Measurements from ENCODE around the gene SPINK1.
"Not testable (repeated sequence)": the region's sequence is repeated elsewhere in the genome, so short reads cannot be mapped to it uniquely, and the experiment has no call there.

The SPINK1 gene

GRCh38 chr5:147835386-147835798 lies 3.9 kb upstream of the SPINK1 start:
- Histone ChIP-seq H3K4me2 (ENCODE audit: low read depth, low read length, poor library complexity, severe bottlenecking) (no peak overlapping the region), H3K36me3 (ENCODE audit: insufficient read depth, low read length) (no peaks in the 10 kb centered on the region), H3K79me2 (ENCODE audit: insufficient read depth, low read length) (no peaks in the 10 kb centered on the region), H3K4me1 (ENCODE audit: insufficient read depth, low read length, poor library complexity, severe bottlenecking) (no peaks in the 10 kb centered on the region), H3K9ac (ENCODE audit: low read depth, low read length, poor library complexity, severe bottlenecking) (no peak overlapping the region), H3K4me3 (ENCODE audit: low read length, poor library complexity, severe bottlenecking) (no peak overlapping the region), H4K20me1 (ENCODE audit: insufficient read depth, low read length, poor library complexity, severe bottlenecking) (no peaks in the 10 kb centered on the region), H2AFZ (ENCODE audit: low read length) (no peak overlapping the region), H3K9me3 (ENCODE audit: insufficient read depth, low read depth, low read length) (no peaks in the 10 kb centered on the region), H3F3A (ENCODE audit: low read depth) (no peaks in the 10 kb centered on the region), H3K9me2 (replicated peaks; ENCODE audit: low read depth, low read length) (no peaks in the 10 kb centered on the region), H3K27me3 (ENCODE audit: insufficient read depth, low read length, poor library complexity, severe bottlenecking) (peaks cover 16% of the 10 kb centered on the region)
- TF ChIP-seq EZH2phosphoT487 (IDR thresholded peaks at IDR 0.05; ENCODE audit: borderline replicate concordance) (no peak), CTCF (conservative IDR thresholded peaks at IDR 0.05; ENCODE audit: low read length) (no peak)

GRCh38 chr5:147832541-147832940 lies 1.1 kb upstream of the SPINK1 start:
- no peak overlapping the region for H3K9ac ChIP-seq (ENCODE audit: low read depth, low read length, poor library complexity, severe bottlenecking)
- no peaks in the 10 kb centered on the region for H3K9me3 ChIP-seq (ENCODE audit: insufficient read depth, low read depth, low read length)
- no peaks in the 10 kb centered on the region for H4K20me1 ChIP-seq (ENCODE audit: insufficient read depth, low read length, poor library complexity, severe bottlenecking)
- H3K4me2 ChIP-seq (ENCODE audit: low read depth, low read length, poor library complexity, severe bottlenecking), result no peak overlapping the region
- TF ChIP-seq EZH2phosphoT487 (IDR thresholded peaks at IDR 0.05; ENCODE audit: borderline replicate concordance) (no peak), CTCF (conservative IDR thresholded peaks at IDR 0.05; ENCODE audit: low read length) (no peak)
- H3K4me1 ChIP-seq (ENCODE audit: insufficient read depth, low read length, poor library complexity, severe bottlenecking), result no peaks in the 10 kb centered on the region
- peaks cover 16% of the 10 kb centered on the region for H3K27me3 ChIP-seq (ENCODE audit: insufficient read depth, low read length, poor library complexity, severe bottlenecking)
- H3F3A ChIP-seq (ENCODE audit: low read depth), result no peaks in the 10 kb centered on the region
- H3K9me2 ChIP-seq (replicated peaks; ENCODE audit: low read depth, low read length), result no peaks in the 10 kb centered on the region
- H2AFZ ChIP-seq (ENCODE audit: low read length), result no peak overlapping the region
- no peak overlapping the region for H3K4me3 ChIP-seq (ENCODE audit: low read length, poor library complexity, severe bottlenecking)
- no peaks in the 10 kb centered on the region for H3K36me3 ChIP-seq (ENCODE audit: insufficient read depth, low read length)
- no peaks in the 10 kb centered on the region for H3K79me2 ChIP-seq (ENCODE audit: insufficient read depth, low read length)

GRCh38 chr5:147830035-147830434 lies 1.4 kb downstream of the SPINK1 start:
- 0 out of 2 replicates have a peak overlapping the region, but pooled peaks have one; percentile 15 for H2AFZ ChIP-seq (ENCODE audit: low read length)
- H3K4me1 ChIP-seq (ENCODE audit: insufficient read depth, low read length, poor library complexity, severe bottlenecking), result no peaks in the 10 kb centered on the region
- peaks cover 8% of the 10 kb centered on the region for H3K27me3 ChIP-seq (ENCODE audit: insufficient read depth, low read length, poor library complexity, severe bottlenecking)
- H3K79me2 ChIP-seq (ENCODE audit: insufficient read depth, low read length), result no peaks in the 10 kb centered on the region
- no peak overlapping the region for H3K4me2 ChIP-seq (ENCODE audit: low read depth, low read length, poor library complexity, severe bottlenecking)
- TF ChIP-seq CTCF (conservative IDR thresholded peaks at IDR 0.05; ENCODE audit: low read length), result no peak
- no peak for TF ChIP-seq EZH2phosphoT487 (IDR thresholded peaks at IDR 0.05; ENCODE audit: borderline replicate concordance)
- H3K9me2 ChIP-seq (replicated peaks; ENCODE audit: low read depth, low read length), result no peaks in the 10 kb centered on the region
- H3F3A ChIP-seq (ENCODE audit: low read depth), result no peaks in the 10 kb centered on the region
- H3K4me3 ChIP-seq (ENCODE audit: low read length, poor library complexity, severe bottlenecking), result no peak overlapping the region
- H3K36me3 ChIP-seq (ENCODE audit: insufficient read depth, low read length), result no peaks in the 10 kb centered on the region
- H4K20me1 ChIP-seq (ENCODE audit: insufficient read depth, low read length, poor library complexity, severe bottlenecking), result no peaks in the 10 kb centered on the region
- no peaks in the 10 kb centered on the region for H3K9me3 ChIP-seq (ENCODE audit: insufficient read depth, low read depth, low read length)
- H3K9ac ChIP-seq (ENCODE audit: low read depth, low read length, poor library complexity, severe bottlenecking), result no peak overlapping the region

- H3K36me3 ChIP-seq (ENCODE audit: insufficient read depth, low read length); H2AFZ ChIP-seq (ENCODE audit: low read length); H3K4me1 ChIP-seq (ENCODE audit: insufficient read depth, low read length, poor library complexity, severe bottlenecking); H3K9me2 ChIP-seq (replicated peaks; ENCODE audit: low read depth, low read length); H3K27me3 ChIP-seq (ENCODE audit: insufficient read depth, low read length, poor library complexity, severe bottlenecking); H3K79me2 ChIP-seq (ENCODE audit: insufficient read depth, low read length); H4K20me1 ChIP-seq (ENCODE audit: insufficient read depth, low read length, poor library complexity, severe bottlenecking); H3K9me3 ChIP-seq (ENCODE audit: insufficient read depth, low read depth, low read length); H3K9ac ChIP-seq (ENCODE audit: low read depth, low read length, poor library complexity, severe bottlenecking); H3K4me3 ChIP-seq (ENCODE audit: low read length, poor library complexity, severe bottlenecking); H3F3A ChIP-seq (ENCODE audit: low read depth); H3K4me2 ChIP-seq (ENCODE audit: low read depth, low read length, poor library complexity, severe bottlenecking): not testable (repeated sequence)
Measured at GRCh38 chr5:147827017-147827416, 4.5 kb downstream of the SPINK1 start.

All from Loucy (cell line).